Esophagus mucosa (tissue), 1 donor: Measurements from ENCODE around the gene SRBD1. TPM values are rescaled to one million over a fixed set of nuclear protein-coding genes. Genes with fewer than 3 reads are reported as not detected.

Experiments
- ATAC-seq: fragments of 200-7000 bp; cut with Tn5 transposase; one replicate; pipeline ENCODE4 v1.9.1; 2020
- total RNA-seq: library from RNA; stranded (reverse); gene quantifications from one replicate; pipeline ENCODE4 v1.2.4, GENCODE V29; 2023
- donor health status: DM: yes; HTN: yes; CAD: no.

The SRBD1 gene, protein sequence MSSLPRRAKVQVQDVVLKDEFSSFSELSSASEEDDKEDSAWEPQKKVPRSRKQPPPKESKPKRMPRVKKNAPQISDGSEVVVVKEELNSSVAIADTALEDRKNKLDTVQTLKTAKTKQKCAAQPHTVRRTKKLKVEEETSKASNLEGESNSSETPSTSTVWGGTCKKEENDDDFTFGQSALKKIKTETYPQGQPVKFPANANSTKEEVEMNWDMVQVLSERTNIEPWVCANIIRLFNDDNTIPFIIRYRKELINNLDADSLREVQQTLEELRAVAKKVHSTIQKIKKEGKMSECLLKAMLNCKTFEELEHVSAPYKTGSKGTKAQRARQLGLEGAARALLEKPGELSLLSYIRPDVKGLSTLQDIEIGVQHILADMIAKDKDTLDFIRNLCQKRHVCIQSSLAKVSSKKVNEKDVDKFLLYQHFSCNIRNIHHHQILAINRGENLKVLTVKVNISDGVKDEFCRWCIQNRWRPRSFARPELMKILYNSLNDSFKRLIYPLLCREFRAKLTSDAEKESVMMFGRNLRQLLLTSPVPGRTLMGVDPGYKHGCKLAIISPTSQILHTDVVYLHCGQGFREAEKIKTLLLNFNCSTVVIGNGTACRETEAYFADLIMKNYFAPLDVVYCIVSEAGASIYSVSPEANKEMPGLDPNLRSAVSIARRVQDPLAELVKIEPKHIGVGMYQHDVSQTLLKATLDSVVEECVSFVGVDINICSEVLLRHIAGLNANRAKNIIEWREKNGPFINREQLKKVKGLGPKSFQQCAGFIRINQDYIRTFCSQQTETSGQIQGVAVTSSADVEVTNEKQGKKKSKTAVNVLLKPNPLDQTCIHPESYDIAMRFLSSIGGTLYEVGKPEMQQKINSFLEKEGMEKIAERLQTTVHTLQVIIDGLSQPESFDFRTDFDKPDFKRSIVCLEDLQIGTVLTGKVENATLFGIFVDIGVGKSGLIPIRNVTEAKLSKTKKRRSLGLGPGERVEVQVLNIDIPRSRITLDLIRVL
- 9.2 TPM for total RNA-seq

GRCh38 chr2:45611020-45611859 is at the start of gene SRBD1:
Gene SRBD1, minus strand, starts transcription at chr2:45611267. Its CDS starts 5,826 bp downstream, at chr2:45605441.
- ATAC-seq = peak; percentile 98

DNA sequence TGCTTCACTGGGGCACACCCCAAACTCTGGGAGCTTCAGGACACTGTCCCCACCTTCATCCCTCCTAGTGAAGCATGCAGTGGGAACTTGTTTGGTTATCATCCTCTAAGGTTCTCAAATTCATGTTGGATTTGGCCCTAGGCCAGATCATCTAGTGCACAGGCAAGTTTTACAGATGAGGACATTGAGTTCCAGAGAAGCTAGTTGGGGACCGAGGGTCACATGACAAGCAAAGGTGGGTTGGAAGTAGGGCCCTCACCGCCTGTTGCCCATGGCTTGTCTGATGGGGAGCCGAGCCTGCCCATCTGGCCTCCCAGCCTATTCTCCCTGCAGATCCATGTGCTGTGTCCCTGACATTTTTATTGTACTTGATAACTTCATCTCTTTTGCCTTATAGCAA is 43.2 kb upstream of the SRBD1 start:
- no peak for ATAC-seq

DNA sequence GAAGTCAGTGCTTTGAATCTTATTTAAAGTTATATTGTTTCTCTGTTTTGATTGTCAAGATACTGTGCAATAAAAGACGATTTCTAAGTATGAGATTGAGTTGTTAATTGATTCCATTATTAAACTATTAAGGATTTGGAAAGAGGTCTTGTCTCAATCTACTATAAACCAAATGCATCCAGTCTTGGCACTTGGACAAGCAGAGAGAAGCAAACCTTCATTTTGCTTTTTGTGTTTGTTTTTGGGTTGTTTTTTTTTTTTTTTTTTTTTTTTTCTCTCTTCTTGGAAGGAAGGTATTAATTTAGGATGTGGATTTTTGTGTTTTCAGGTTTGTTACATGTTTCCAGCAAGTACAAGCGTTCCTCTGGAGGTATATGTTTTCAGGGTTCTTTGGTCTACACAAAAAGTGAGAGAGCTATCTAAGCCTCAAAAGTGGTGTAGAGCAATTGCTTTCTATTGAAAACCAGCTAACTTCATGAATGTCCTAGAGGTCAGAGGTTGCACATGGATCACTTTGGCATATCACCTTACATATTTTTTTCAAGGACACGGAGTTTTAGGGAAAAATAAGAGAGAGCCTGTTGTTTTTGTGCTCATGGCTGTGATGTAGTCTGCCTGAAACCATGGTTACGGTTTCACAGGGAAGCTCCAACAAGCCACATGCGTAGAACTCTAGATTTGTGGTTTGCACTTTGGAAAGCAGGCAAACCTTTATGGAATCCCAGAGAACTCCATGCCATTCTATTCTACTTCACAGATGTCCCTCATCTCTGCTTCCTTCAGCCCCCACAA is 42.3 kb upstream of the SRBD1 start:
- no peak for ATAC-seq

DNA sequence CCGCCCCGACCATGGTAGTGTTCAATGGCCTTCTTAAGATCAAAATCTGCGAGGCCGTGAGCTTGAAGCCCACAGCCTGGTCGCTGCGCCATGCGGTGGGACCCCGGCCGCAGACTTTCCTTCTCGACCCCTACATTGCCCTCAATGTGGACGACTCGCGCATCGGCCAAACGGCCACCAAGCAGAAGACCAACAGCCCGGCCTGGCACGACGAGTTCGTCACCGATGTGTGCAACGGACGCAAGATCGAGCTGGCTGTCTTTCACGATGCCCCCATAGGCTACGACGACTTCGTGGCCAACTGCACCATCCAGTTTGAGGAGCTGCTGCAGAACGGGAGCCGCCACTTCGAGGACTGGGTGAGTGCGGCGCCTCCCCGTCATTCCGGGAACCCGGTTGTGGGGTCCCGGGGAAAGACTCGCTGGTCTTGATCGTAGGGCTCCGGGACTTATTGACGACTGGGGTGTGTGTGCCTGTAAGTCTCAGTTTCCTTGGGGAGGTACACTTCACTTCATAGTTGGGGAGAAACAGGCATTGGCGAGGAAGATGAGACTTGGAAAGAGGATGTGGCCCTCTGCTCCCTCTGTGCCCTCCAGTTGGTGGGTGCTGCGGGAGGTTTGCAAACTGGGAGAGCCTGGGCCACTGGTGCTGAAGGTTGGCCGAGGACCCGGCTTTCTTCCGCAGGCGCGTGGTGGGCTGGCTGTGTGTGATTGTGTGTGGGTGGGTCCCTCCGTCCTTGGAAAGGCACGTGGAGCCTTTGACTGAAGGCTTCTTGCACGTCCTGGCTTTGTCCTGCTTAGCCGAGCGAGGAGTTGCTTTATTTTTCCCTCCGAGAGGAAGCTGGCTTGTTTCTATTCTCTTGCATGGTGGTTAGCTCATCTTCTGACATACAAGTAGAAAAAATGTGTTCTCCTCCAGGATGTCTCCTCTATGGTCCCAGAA is 41.3 kb upstream of the SRBD1 start:
- no peak for ATAC-seq

DNA sequence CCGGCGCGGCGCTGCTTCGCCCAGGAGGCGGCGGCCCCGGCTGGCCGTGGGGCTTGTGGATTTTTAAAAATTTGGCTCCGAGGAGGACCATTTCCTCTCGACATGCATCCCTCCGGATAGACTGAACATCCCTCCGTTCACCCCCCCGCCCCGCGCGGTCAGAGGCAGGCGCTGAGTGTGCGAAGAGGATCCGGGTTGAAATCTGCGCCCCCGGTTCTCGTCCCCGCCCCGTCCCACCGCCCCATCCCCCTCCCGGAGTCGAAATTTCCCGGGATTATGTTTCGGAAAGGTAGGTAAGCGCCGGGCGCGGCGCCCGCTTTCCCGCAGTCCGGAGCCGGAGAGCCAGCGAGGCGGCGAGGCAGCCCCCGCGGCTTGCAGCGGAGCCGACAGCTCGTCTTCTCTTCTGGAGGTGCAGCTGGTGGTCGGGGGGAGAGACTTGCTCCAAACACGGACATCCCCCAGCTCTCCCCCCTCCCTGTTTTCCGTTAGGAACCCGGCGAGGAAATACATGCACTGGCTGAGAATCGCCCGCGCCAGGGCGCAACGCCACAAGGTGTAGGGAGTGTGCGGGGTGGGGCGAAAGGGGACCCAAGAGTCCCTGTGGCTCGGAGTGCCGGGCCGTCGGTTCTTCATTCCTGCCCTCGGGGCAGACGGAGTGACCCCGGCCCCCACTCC is 40.5 kb upstream of the SRBD1 start, which contains the start of gene PRKCE:
TSS of gene PRKCE (plus strand) at position 261 of the 675 bp plus-strand sequence.
- ATAC-seq = peak; percentile 27

- ATAC-seq = peak; percentile 90
Observed at GRCh38 chr2:45650851-45651414, 39.9 kb upstream of the SRBD1 start.

- ATAC-seq = peak; percentile 57
Observed at GRCh38 chr2:45649858-45650811, 39.1 kb upstream of the SRBD1 start.

DNA sequence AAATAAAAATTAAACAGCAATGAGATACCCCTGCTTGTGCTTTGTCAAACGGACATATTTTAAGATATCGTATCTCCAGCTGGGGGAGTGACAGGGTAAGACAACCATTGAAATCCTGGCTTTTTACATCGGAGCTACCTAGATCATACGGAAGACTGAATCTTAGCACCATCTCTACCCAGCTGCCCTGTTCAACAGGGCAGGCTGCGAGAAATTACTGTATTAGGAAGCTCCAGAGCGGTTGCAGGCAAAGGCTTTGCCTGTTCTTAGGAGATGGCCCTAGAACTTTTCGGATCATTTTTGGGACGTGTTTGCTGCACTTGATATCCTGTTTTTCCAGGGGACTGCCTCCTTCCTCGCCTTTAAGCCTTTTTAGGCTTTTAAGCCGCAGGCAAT is 38.4 kb upstream of the SRBD1 start:
- ATAC-seq = no peak

DNA sequence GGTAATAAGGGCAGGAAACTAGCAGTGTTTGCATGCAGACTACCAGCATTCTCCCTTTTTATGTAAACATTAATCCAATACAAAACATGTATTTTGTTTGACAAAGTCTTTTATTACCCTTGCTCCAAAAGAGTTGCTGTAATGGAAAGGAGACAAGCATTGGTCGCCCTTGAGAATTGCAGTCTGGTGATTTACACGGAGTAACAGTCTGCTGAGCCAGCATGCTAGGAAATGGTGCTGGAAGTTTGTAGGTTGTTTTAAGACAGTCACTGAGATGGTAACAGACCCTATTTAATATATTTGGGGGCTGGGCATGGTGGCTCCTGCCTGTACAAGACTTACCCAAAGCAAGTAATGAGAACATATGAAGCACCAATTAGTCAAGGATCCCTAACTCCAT is 37.6 kb upstream of the SRBD1 start:
- no peak for ATAC-seq

GRCh38 chr2:45647986-45648520 is 37.0 kb upstream of the SRBD1 start:
- ATAC-seq = no peak

DNA sequence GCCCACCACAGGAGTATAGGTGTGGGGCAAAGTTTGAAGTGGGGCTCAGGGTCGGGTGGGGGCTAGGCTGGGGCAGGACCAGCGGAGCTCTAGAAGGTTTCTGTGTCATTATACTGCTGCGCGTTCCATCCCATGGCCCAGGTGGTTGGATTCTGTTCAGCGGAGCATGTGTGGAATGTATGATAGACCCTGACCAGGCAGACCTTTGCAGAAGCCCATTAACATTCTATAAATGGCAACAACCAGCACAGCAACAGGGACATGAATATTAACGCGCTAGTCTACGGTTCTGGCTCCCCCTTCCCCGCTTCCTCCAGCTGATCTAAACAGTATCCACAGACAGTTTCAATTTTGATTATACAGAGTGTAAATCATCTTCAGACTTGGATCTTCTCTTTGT is 36.3 kb upstream of the SRBD1 start:
- ATAC-seq = no peak

DNA sequence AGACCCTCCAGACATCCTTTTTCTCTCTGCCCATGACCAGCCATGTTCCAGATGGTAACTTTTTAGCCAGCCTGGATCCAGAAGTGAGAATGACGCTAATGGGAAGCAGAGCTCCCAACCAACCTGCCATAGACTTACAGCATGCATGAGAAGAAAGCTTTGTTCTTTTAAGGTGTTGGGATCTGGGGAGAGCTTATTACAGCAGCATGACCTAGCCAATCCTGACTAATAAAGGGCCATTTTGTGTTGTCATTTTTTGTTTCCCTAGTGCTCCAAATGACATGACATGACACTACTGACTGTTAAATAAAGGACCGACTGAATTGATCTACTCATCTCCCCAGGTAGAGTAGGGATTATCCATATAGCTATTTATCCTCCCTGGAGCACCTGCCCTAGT is 35.2 kb upstream of the SRBD1 start:
- no peak for ATAC-seq

GRCh38 chr2:45643543-45644542 is 32.8 kb upstream of the SRBD1 start:
- peak; percentile 94 for ATAC-seq

GRCh38 chr2:45643095-45643494 is 32.0 kb upstream of the SRBD1 start:
- ATAC-seq = no peak

DNA sequence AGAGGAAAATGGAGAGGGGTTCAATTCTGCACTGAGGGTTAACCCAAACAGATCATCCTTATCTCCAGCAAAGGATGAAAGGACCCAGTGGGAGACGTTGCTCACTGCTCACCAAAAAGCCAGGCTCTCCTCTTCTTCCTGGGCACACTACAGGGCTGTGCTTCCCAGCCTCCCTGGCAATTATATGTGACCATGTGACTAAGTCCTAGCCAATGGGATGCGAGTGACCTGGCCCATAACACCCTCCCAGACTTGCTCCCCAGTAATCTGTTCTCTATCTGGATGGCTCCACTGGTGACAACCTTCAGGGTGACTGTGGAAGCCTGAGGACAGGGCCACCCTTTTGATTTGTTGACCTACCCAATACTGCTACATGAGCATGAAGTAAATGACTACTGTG is 29.5 kb upstream of the SRBD1 start:
- ATAC-seq = no peak

DNA sequence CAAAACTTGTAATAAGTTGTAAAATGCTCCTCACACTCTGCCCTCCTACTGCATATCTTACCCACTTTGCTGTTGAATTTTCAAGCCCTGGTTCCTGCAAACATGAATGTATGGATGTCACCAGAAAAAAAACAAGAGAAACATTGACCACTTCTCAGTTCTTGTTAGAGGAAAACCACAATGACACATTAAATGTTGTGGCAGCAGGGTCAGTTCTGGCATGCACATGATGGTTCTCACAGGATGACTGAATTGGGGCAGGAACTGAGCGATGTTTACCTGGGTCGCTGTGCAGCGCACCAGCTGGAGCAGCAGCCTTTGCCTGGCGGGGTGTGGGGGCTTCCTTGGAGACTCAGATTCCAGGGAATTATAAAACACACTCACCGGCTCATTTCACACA is 26.4 kb upstream of the SRBD1 start:
- no peak for ATAC-seq

GRCh38 chr2:45636008-45636407 is 24.9 kb upstream of the SRBD1 start:
- no peak for ATAC-seq
